WTC11 (cell line): ENCODE measurements around the gene PMS2.
A peak's percentile ranks its signal among the peaks of the same experiment; 100 is the strongest.

Experiments used
- ATF1 ChIP-seq: sonication (generic); formaldehyde crosslinking; IDR thresholded peaks from 2 replicates; pipeline ENCODE4 v1.8.1; 2023; ENCODE audit warnings: mild to moderate bottlenecking, moderate library complexity, missing genetic modification reagents
- CREB1 ChIP-seq: sonication (generic); formaldehyde crosslinking; IDR thresholded peaks from 2 replicates; pipeline ENCODE4 v1.8.0; 2023; ENCODE audit warnings: mild to moderate bottlenecking, missing genetic modification reagents
- CTCF ChIP-seq: fragments of 200-600 bp; IDR thresholded peaks from 2 replicates; pipeline ENCODE4 v1.8.0; 2022; ENCODE audit warnings: antibody characterized with exemption
- E2F4 ChIP-seq: sonication (generic); formaldehyde crosslinking; IDR thresholded peaks from 2 replicates; pipeline ENCODE4 v1.8.1; 2022; ENCODE audit warnings: low read depth, mild to moderate bottlenecking, moderate library complexity, missing genetic modification reagents, borderline replicate concordance
- ESRRA ChIP-seq: sonication (generic); formaldehyde crosslinking; IDR thresholded peaks from 2 replicates; pipeline ENCODE4 v1.8.1; 2022; ENCODE audit warnings: mild to moderate bottlenecking, missing genetic modification reagents, borderline replicate concordance
- GABPB1 ChIP-seq: sonication (generic); formaldehyde crosslinking; IDR thresholded peaks from 2 replicates; pipeline ENCODE4 v1.8.1; 2023; ENCODE audit warnings: mild to moderate bottlenecking, missing genetic modification reagents
- HMGA2 ChIP-seq: fragments of 250-450 bp; sonication (Bioruptor Pico); IDR thresholded peaks from 2 replicates; pipeline ENCODE4 v1.4.0; 2021; ENCODE audit warnings: mild to moderate bottlenecking, moderate library complexity
- HMGXB4 ChIP-seq: sonication (generic); formaldehyde crosslinking; IDR thresholded peaks from 2 replicates; pipeline ENCODE4 v1.8.1; 2023; ENCODE audit warnings: mild to moderate bottlenecking, moderate library complexity, missing genetic modification reagents
- MAX ChIP-seq: sonication (generic); formaldehyde crosslinking; IDR thresholded peaks from 2 replicates; pipeline ENCODE4 v1.8.0; 2022; ENCODE audit warnings: mild to moderate bottlenecking, missing genetic modification reagents
- PRDM15 ChIP-seq: sonication (generic); formaldehyde crosslinking; IDR thresholded peaks from 2 replicates; pipeline ENCODE4 v1.8.0; 2022; ENCODE audit warnings: missing genetic modification reagents
- ZNF281 ChIP-seq: sonication (generic); formaldehyde crosslinking; IDR thresholded peaks from 2 replicates; pipeline ENCODE4 v1.8.0; 2023; ENCODE audit warnings: mild to moderate bottlenecking, missing genetic modification reagents
- ZNF317 ChIP-seq: sonication (generic); formaldehyde crosslinking; IDR thresholded peaks from 2 replicates; pipeline ENCODE4 v1.8.1; 2023; ENCODE audit warnings: low read depth, mild to moderate bottlenecking, moderate library complexity, missing genetic modification reagents, borderline replicate concordance
- ZNF423 ChIP-seq: fragments of 250-450 bp; sonication (Bioruptor Pico); IDR thresholded peaks from 2 replicates; pipeline ENCODE4 v2.1.2; 2022; ENCODE audit warnings: mild to moderate bottlenecking, moderate library complexity

GRCh38 chr7:6008668-6009611 lies at the start of gene PMS2, which contains the start of gene AIMP2:
- TF ChIP-seq ZNF423 (no peak), CTCF (no peak), CREB1 (CRISPR knock-in tag) (peak; percentile 61; the same call in 1 of the 2 replicates), GABPB1 (CRISPR knock-in tag) (peak; percentile 85), ESRRA (peak; percentile 77; the same call in 1 of the 2 replicates), ZNF317 (CRISPR knock-in tag) (0 out of 2 replicates have a peak, but pooled peaks have one; percentile 32), PRDM15 (no peak; the same call in 1 of the 2 replicates), ATF1 (0 out of 2 replicates have a peak, but pooled peaks have one; percentile 61), HMGA2 (CRISPR knock-in tag) (no peak), HMGXB4 (CRISPR knock-in tag) (peak; percentile 34; the same call in 1 of the 2 replicates), E2F4 (no peak), ZNF281 (no peak), MAX (peak; percentile 99)
